ENCODE data around the gene ANO6. TPM values are rescaled to one million over a fixed set of nuclear protein-coding genes. Genes with fewer than 3 reads are reported as not detected.
A peak's percentile ranks its signal among the peaks of the same experiment; 100 is the strongest.

ANO6 gene
- total and polyA plus RNA-seq, 4 donors, result 18.6 to 52.3 (median 29.1) TPM

GRCh38 chr12:45244561-45245343 lies 28.9 kb downstream of the ANO6 start:
- Histone ChIP-seq H3K9me3 (ENCODE audit: control insufficient read depth in 4 of 4, low read length in 3 of 4) (no peaks in the 10 kb centered on the region), H3K27me3 (ENCODE audit: control insufficient read depth in 4 of 4, insufficient read depth in 4 of 4, low read length in 3 of 4) (no peaks in the 10 kb centered on the region), H3K27ac (ENCODE audit: low read depth in 1 of 2, low read length in 2 of 2) (peak overlapping the region; percentile 73 to 80), H3K9ac (ENCODE audit: low read depth in 1 of 2, low read length in 2 of 2) (peak overlapping the region; percentile 36 to 43), H3K4me1 (ENCODE audit: control insufficient read depth in 4 of 4, insufficient read depth in 4 of 4, low read length in 3 of 4) (peaks cover 5 to 17% (median 9%) of the 10 kb centered on the region in 4 donors), H3K36me3 (ENCODE audit: control insufficient read depth in 4 of 4, insufficient read depth in 3 of 4, low read depth in 1 of 4, low read length in 3 of 4) (no peaks in the 10 kb centered on the region), H3K4me3 (ENCODE audit: low read depth in 1 of 3, low read length in 3 of 3) (peak overlapping the region in 2 of 3 donors; percentile 13 to 14)
- DNase-seq (ENCODE audit: low spot score), result no peak
- 61% methylated on average over 9 of the region's 9 CpGs for WGBS
- TF ChIP-seq HNF4A (conservative IDR thresholded peaks at IDR 0.05) (peak in 1 of 2 donors; percentile 29), GABPA (IDR thresholded peaks at IDR 0.05 in 1 of 2, conservative IDR thresholded peaks at IDR 0.05 in 1 of 2) (no peak), RXRA (IDR thresholded peaks at IDR 0.05) (peak; percentile 14 to 44), NR2F2 (IDR thresholded peaks at IDR 0.05) (no peak), RAD21 (IDR thresholded peaks at IDR 0.05) (peak; percentile 21 to 26), TAF1 (conservative IDR thresholded peaks at IDR 0.05) (no peak), REST (IDR thresholded peaks at IDR 0.05) (no peak), MAX (IDR thresholded peaks at IDR 0.05) (peak; percentile 48), FOXA1 (IDR thresholded peaks at IDR 0.05) (no peak), JUND (IDR thresholded peaks at IDR 0.05) (peak in 1 of 2 donors; percentile 32), EGR1 (IDR thresholded peaks at IDR 0.05; ENCODE audit: low read depth in 2 of 2) (no peak), FOXA2 (IDR thresholded peaks at IDR 0.05) (no peak), SP1 (IDR thresholded peaks at IDR 0.05) (no peak), YY1 (IDR thresholded peaks at IDR 0.05) (peak; percentile 85), HNF4G (IDR thresholded peaks at IDR 0.05) (no peak), CTCF (IDR thresholded peaks at IDR 0.05; ENCODE audit: low read depth, low read length, missing input control) (peak; percentile 8), ATF3 (IDR thresholded peaks at IDR 0.05) (peak; percentile 66)
- TF ChIP-seq, protein P1, sequence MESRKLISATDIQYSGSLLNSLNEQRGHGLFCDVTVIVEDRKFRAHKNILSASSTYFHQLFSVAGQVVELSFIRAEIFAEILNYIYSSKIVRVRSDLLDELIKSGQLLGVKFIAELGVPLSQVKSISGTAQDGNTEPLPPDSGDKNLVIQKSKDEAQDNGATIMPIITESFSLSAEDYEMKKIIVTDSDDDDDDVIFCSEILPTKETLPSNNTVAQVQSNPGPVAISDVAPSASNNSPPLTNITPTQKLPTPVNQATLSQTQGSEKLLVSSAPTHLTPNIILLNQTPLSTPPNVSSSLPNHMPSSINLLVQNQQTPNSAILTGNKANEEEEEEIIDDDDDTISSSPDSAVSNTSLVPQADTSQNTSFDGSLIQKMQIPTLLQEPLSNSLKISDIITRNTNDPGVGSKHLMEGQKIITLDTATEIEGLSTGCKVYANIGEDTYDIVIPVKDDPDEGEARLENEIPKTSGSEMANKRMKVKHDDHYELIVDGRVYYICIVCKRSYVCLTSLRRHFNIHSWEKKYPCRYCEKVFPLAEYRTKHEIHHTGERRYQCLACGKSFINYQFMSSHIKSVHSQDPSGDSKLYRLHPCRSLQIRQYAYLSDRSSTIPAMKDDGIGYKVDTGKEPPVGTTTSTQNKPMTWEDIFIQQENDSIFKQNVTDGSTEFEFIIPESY (IDR thresholded peaks at IDR 0.05), result no peak

Data from liver (tissue), 9 donors.